ENCODE data around the gene SYNPO2.

GRCh38 chr4:119017636-119018035 is 129.0 kb downstream of the SYNPO2 start:
- TF ChIP-seq, protein P1, sequence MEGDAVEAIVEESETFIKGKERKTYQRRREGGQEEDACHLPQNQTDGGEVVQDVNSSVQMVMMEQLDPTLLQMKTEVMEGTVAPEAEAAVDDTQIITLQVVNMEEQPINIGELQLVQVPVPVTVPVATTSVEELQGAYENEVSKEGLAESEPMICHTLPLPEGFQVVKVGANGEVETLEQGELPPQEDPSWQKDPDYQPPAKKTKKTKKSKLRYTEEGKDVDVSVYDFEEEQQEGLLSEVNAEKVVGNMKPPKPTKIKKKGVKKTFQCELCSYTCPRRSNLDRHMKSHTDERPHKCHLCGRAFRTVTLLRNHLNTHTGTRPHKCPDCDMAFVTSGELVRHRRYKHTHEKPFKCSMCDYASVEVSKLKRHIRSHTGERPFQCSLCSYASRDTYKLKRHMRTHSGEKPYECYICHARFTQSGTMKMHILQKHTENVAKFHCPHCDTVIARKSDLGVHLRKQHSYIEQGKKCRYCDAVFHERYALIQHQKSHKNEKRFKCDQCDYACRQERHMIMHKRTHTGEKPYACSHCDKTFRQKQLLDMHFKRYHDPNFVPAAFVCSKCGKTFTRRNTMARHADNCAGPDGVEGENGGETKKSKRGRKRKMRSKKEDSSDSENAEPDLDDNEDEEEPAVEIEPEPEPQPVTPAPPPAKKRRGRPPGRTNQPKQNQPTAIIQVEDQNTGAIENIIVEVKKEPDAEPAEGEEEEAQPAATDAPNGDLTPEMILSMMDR (IDR thresholded peaks at IDR 0.05) = no peak
- no peak for TF ChIP-seq POLR2A (IDR thresholded peaks at IDR 0.05)

All from testis (tissue), 2 donors.